K562 (cell line): ENCODE data around the gene ZNF768. TPM values are rescaled to one million over a fixed set of nuclear protein-coding genes. Genes with fewer than 3 reads are reported as not detected.
A peak's percentile ranks its signal among the peaks of the same experiment; 100 is the strongest.

Source experiments
- C11orf30 ChIP-seq: fragments of 450-650 bp; IDR thresholded peaks from 2 replicates; pipeline ENCODE4 v1.6.1; 2016; ENCODE audit warnings: low read depth, mild to moderate bottlenecking
- CREBBP ChIP-seq: IDR thresholded peaks from one replicate; pipeline ENCODE4 v1.6.1; 2012; ENCODE audit warnings: low read depth, mild to moderate bottlenecking, control low read depth, inconsistent platforms, low read length
- EGR1 ChIP-seq: fragments of 450-650 bp; conservative IDR thresholded peaks from 2 replicates; pipeline ENCODE4 v1.6.1; 2017; ENCODE audit warnings: mild to moderate bottlenecking
- FUS ChIP-seq: fragments of 200-400 bp; formaldehyde crosslinking; optimal IDR thresholded peaks from 2 replicates; pipeline ENCODE3; 2017; ENCODE audit warnings: low read depth, low read length
- HOXB6 ChIP-seq: fragments of 250-450 bp; sonication (Bioruptor Pico); IDR thresholded peaks from 2 replicates; pipeline ENCODE4 v1.5.1; 2022; ENCODE audit warnings: mild to moderate bottlenecking, borderline replicate concordance
- KLF1 ChIP-seq: fragments of 450-650 bp; IDR thresholded peaks from 2 replicates; pipeline ENCODE4 v1.6.1; 2016; ENCODE audit warnings: missing genetic modification characterization, missing compliant biosample characterization
- KLF10 ChIP-seq: fragments of 250-450 bp; sonication (Bioruptor Pico); IDR thresholded peaks from 2 replicates; pipeline ENCODE4 v1.6.1; 2021; ENCODE audit warnings: matching md5 sums
- MXI1 ChIP-seq: IDR thresholded peaks from 2 replicates; pipeline ENCODE4 v1.6.1; 2011; ENCODE audit warnings: low read depth, mild to moderate bottlenecking, improper control_type of control experiment, low read length
- PURB ChIP-seq: sonication (generic); formaldehyde crosslinking; IDR thresholded peaks from 2 replicates; pipeline ENCODE4 v1.9.0; 2021; ENCODE audit warnings: low read depth, mild to moderate bottlenecking, missing genetic modification reagents
- RAD51 ChIP-seq: fragments of 450-650 bp; IDR thresholded peaks from 2 replicates; pipeline ENCODE4 v1.7.1; 2016; ENCODE audit warnings: low read depth, mild to moderate bottlenecking, borderline replicate concordance
- SAFB2 ChIP-seq: fragments of 200-400 bp; formaldehyde crosslinking; IDR thresholded peaks from 2 replicates; pipeline ENCODE4 v1.6.1; 2018; ENCODE audit warnings: borderline replicate concordance, low read length, low read depth, moderate library complexity; ENCODE audit not compliant: severe bottlenecking
- TCF7 ChIP-seq: sonication (generic); IDR thresholded peaks from 2 replicates; pipeline ENCODE4 v1.6.1; 2016; ENCODE audit warnings: antibody characterized with exemption, borderline replicate concordance
- TCFL5 ChIP-seq: fragments of 250-450 bp; sonication (Bioruptor Pico); conservative IDR thresholded peaks from 2 replicates; pipeline ENCODE4 v1.6.1; 2021; ENCODE audit warnings: mild to moderate bottlenecking, moderate library complexity, matching md5 sums
- ZFP1 ChIP-seq: fragments of 450-650 bp; formaldehyde crosslinking; IDR thresholded peaks from 2 replicates; pipeline ENCODE4 v1.4.0; 2020; ENCODE audit warnings: mild to moderate bottlenecking, mixed read lengths
- ZNF239 ChIP-seq: fragments of 250-450 bp; sonication (Bioruptor Pico); IDR thresholded peaks from 2 replicates; pipeline ENCODE4 v1.4.0; 2020; ENCODE audit warnings: mild to moderate bottlenecking
- ZNF274 ChIP-seq: IDR thresholded peaks from 2 replicates; pipeline ENCODE4 v1.6.1; 2011; ENCODE audit warnings: low read depth, mild to moderate bottlenecking, low read length, moderate library complexity, borderline replicate concordance
- ZNF431 ChIP-seq: sonication (generic); formaldehyde crosslinking; IDR thresholded peaks from 2 replicates; pipeline ENCODE4 v1.8.0; 2022; ENCODE audit warnings: mild to moderate bottlenecking, missing genetic modification reagents
- ZNF76 ChIP-seq: fragments of 250-450 bp; sonication (Bioruptor Pico); IDR thresholded peaks from 2 replicates; pipeline ENCODE4 v1.4.0; 2020; ENCODE audit warnings: mild to moderate bottlenecking, moderate library complexity, borderline replicate concordance
- ZNF830 ChIP-seq: fragments of 250-450 bp; sonication (Bioruptor Pico); IDR thresholded peaks from 2 replicates; pipeline ENCODE4 v1.5.0; 2021; ENCODE audit warnings: mild to moderate bottlenecking
- polyA plus RNA-seq, 8 experiments: library from polyadenylated mRNA; depleted of rRNA in 4 of 8; stranded (reverse) in 5 of 8; unstranded in 3 of 8; fragments of >200 nt; fragmentation: Nextera tagmentation in 2 of 8; fragmentation: Illumina TruSeq in 1 of 8; extraction: Ambion mirVana in 2 of 8; extraction: Trizol in 1 of 8; gene quantifications; 2 replicates each; pipeline versions ENCODE4 v1.2.1 to v1.2.3, GENCODE V29; 2011 to 2014; ENCODE audit warnings: inconsistent platforms in 1 of 8, missing spikeins in 1 of 8
- total RNA-seq, 7 experiments: library from RNA; depleted of rRNA in 6 of 7; stranded (reverse); fragments of >200 nt in 6 of 7; fragmentation: Illumina TruSeq in 2 of 7; extraction: Trizol in 2 of 7; gene quantifications; 2 replicates each; pipeline versions ENCODE4 v1.2.1 to v1.2.3, GENCODE V29; 2011 to 2021; ENCODE audit warnings: low replicate concordance in 1 of 7
- TF ChIP-seq, protein P1 (sequence below): fragments of 250-450 bp; sonication (Bioruptor Pico); IDR thresholded peaks from 2 replicates; pipeline ENCODE4 v1.5.0; 2021; ENCODE audit warnings: mild to moderate bottlenecking, borderline replicate concordance
- TF ChIP-seq, protein P2 (sequence below): conservative IDR thresholded peaks from 2 replicates; pipeline ENCODE4 v1.6.1; 2011; ENCODE audit warnings: low read depth, mild to moderate bottlenecking, low read length; ENCODE audit not compliant: control insufficient read depth
- TF ChIP-seq, protein P3 (sequence below): fragments of 250-450 bp; sonication (Bioruptor Pico); IDR thresholded peaks from 2 replicates; pipeline ENCODE4 v1.8.0; 2021; ENCODE audit warnings: borderline replicate concordance, mild to moderate bottlenecking, moderate library complexity; ENCODE audit not compliant: poor library complexity, severe bottlenecking
- TF ChIP-seq, protein P4 (sequence below): fragments of 250-450 bp; sonication (Bioruptor Pico); IDR thresholded peaks from 2 replicates; pipeline ENCODE4 v1.6.1; 2021; ENCODE audit warnings: mild to moderate bottlenecking

The ZNF768 gene
- total and polyA plus RNA-seq, 9 of the 15 experiments (the other 6 are each of a cell fraction or from before 2014, with no cell fraction given): 0.13 to 50.7 (median 26.9) TPM

DNA sequence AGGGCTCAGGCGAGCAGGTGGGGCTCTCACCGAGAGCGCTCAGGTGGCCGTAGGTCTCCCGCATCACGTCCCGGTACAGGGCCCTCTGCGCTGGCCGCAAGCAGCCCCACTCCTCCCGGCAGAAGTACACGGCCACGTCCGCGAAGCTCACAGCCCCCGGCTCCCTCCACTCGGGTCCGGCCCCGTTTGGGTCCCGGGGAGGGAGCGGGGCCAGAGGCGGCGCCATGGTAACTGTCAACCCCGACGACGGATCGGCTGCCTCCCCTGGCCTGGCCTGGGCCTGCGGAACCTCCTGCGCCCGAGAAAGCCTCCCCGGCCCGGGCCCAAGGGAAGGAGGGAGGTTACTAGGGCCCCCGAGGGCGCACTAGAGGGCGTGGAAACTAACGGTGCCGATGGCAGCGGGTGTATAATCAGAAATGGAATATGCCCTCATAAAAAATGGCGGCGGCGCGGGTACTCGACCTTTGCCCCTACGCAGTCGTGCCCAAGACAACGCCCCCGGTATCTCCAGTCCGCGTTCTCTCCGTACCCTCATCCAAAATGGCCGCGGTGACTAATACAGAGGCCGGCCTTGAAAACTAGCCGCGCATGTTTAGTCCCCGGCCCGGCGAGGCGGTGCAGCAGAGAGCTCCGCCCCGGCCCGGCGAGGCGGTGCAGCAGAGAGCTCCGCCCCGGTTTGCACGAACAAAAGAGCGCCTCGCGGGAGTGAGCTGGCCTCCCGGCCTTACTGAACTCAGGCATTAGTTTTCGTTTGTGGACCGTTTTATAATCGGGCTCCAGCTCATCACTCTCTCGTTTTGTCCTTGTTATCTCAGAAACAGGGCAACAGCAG lies 31.8 kb upstream of the ZNF768 start, which contains the start of gene ZNF764 (continued):
- TF ChIP-seq, protein P1, sequence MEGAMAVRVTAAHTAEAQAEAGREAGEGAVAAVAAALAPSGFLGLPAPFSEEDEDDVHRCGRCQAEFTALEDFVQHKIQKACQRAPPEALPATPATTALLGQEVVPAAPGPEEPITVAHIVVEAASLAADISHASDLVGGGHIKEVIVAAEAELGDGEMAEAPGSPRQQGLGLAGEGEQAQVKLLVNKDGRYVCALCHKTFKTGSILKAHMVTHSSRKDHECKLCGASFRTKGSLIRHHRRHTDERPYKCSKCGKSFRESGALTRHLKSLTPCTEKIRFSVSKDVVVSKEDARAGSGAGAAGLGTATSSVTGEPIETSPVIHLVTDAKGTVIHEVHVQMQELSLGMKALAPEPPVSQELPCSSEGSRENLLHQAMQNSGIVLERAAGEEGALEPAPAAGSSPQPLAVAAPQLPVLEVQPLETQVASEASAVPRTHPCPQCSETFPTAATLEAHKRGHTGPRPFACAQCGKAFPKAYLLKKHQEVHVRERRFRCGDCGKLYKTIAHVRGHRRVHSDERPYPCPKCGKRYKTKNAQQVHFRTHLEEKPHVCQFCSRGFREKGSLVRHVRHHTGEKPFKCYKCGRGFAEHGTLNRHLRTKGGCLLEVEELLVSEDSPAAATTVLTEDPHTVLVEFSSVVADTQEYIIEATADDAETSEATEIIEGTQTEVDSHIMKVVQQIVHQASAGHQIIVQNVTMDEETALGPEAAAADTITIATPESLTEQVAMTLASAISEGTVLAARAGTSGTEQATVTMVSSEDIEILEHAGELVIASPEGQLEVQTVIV (CRISPR knock-in tag): no peak
- TF ChIP-seq ZNF76 (CRISPR knock-in tag) (no peak), TCFL5 (CRISPR knock-in tag) (peak; percentile 21; the same call in 1 of the 2 replicates), SAFB2 (no peak), ZNF274 (no peak), RAD51 (no peak), ZNF830 (CRISPR knock-in tag) (no peak), HOXB6 (CRISPR knock-in tag) (no peak), FUS (no peak), CREBBP (no peak), ZNF431 (CRISPR knock-in tag) (0 out of 2 replicates have a peak, but pooled peaks have one; percentile 7), C11orf30 (no peak), EGR1 (peak; percentile 92), MXI1 (no peak), TCF7 (no peak), KLF1 (tag) (0 out of 2 replicates have a peak, but pooled peaks have one; percentile 40), KLF10 (CRISPR knock-in tag) (no peak), ZFP1 (CRISPR knock-in tag) (no peak), ZNF239 (0 out of 2 replicates have a peak, but pooled peaks have one; percentile 37), PURB (CRISPR knock-in tag) (no peak)
- TF ChIP-seq, protein P2, sequence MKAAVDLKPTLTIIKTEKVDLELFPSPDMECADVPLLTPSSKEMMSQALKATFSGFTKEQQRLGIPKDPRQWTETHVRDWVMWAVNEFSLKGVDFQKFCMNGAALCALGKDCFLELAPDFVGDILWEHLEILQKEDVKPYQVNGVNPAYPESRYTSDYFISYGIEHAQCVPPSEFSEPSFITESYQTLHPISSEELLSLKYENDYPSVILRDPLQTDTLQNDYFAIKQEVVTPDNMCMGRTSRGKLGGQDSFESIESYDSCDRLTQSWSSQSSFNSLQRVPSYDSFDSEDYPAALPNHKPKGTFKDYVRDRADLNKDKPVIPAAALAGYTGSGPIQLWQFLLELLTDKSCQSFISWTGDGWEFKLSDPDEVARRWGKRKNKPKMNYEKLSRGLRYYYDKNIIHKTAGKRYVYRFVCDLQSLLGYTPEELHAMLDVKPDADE: no peak
- TF ChIP-seq, protein P3, sequence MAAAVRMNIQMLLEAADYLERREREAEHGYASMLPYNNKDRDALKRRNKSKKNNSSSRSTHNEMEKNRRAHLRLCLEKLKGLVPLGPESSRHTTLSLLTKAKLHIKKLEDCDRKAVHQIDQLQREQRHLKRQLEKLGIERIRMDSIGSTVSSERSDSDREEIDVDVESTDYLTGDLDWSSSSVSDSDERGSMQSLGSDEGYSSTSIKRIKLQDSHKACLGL (CRISPR knock-in tag): no peak
- TF ChIP-seq, protein P4, sequence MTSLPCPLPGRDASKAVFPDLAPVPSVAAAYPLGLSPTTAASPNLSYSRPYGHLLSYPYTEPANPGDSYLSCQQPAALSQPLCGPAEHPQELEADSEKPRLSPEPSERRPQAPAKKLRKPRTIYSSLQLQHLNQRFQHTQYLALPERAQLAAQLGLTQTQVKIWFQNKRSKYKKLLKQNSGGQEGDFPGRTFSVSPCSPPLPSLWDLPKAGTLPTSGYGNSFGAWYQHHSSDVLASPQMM (CRISPR knock-in tag): no peak
